Measurements from ENCODE around the gene FLOT1.
"Not testable (repeated sequence)": the region's sequence is repeated elsewhere in the genome, so short reads cannot be mapped to it uniquely, and the experiment has no call there.

Gene FLOT1

DNA sequence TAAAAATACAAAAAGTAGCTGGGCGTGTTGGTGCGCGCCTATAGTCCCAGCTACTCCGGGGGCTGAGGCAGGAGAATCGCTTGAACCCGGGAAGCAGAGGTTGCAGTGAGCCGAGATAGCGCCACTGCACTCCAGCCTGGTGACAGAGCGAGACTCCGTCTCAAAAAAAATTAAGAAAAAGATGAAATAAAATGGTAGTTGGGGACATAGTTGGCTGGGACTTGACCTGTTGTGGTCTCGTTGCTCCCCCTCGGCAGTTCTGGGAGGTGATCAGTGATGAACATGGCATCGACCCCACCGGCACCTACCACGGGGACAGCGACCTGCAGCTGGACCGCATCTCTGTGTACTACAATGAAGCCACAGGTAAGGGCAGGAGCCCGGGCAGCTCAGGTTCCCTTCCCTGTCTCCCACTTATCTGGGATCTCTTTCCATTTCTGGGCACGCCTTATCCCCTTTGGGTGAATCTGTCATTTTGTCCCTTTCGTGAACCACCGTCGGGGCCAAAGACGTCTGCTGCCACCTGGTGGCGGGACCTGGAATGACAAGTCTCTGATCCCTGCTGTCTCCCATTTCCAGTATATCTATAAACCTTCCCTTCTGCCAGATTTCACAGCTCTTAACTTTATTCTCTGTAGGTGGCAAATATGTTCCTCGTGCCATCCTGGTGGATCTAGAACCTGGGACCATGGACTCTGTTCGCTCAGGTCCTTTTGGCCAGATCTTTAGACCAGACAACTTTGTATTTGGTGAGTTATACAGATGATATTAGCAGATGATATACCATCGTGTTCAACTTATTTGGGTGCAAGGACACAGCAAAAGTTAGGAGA, 20.0 kb downstream of the FLOT1 start:
- Histone ChIP-seq H3K9ac (peak overlapping the region; percentile 99), H3K79me2 (ENCODE audit: insufficient read depth, low read depth) (peaks cover 50% of the 10 kb centered on the region), H2AFZ (ENCODE audit: low read depth) (no peak overlapping the region), H3K4me3 (IDR thresholded peaks at IDR 0.05; ENCODE audit: insufficient read depth, low read depth, low read length) (no peak overlapping the region), H3K36me3 (ENCODE audit: insufficient read depth) (peaks cover 23% of the 10 kb centered on the region; the same call in 1 of the 2 replicates), H3K27me3 (ENCODE audit: insufficient read depth, low read depth) (no peaks in the 10 kb centered on the region), H3K4me1 (ENCODE audit: low read depth, poor library complexity, severe bottlenecking) (peaks cover 51% of the 10 kb centered on the region), H3K4me2 (peak overlapping the region; percentile 81), H3K27ac (peak overlapping the region; percentile 73), H4K20me1 (ENCODE audit: insufficient read depth) (peaks cover 36% of the 10 kb centered on the region)
- TF ChIP-seq, protein P1, sequence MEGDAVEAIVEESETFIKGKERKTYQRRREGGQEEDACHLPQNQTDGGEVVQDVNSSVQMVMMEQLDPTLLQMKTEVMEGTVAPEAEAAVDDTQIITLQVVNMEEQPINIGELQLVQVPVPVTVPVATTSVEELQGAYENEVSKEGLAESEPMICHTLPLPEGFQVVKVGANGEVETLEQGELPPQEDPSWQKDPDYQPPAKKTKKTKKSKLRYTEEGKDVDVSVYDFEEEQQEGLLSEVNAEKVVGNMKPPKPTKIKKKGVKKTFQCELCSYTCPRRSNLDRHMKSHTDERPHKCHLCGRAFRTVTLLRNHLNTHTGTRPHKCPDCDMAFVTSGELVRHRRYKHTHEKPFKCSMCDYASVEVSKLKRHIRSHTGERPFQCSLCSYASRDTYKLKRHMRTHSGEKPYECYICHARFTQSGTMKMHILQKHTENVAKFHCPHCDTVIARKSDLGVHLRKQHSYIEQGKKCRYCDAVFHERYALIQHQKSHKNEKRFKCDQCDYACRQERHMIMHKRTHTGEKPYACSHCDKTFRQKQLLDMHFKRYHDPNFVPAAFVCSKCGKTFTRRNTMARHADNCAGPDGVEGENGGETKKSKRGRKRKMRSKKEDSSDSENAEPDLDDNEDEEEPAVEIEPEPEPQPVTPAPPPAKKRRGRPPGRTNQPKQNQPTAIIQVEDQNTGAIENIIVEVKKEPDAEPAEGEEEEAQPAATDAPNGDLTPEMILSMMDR (conservative IDR thresholded peaks at IDR 0.05; ENCODE audit: low read depth, low read length) = peak; percentile 98

DNA sequence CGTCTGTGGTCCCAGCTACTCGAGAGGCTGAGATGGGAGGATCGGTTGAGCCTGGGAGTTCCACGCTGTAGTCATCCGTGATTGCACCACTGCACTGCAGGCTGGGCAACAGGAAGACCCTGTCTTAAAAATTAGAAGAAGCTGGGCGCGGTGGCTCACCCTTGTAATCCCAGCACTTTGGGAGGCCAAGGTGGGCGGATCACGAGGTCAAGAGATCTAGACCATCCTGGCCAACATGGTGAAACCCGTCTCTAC, 20.5 kb downstream of the FLOT1 start:
- peak overlapping the region; percentile 99 for H3K9ac ChIP-seq
- not testable (repeated sequence) for H3K4me3 ChIP-seq (IDR thresholded peaks at IDR 0.05; ENCODE audit: insufficient read depth, low read depth, low read length); H2AFZ ChIP-seq (ENCODE audit: low read depth); H3K27me3 ChIP-seq (ENCODE audit: insufficient read depth, low read depth)
- H3K4me1 ChIP-seq (ENCODE audit: low read depth, poor library complexity, severe bottlenecking) = peaks cover 51% of the 10 kb centered on the region
- peaks cover 50% of the 10 kb centered on the region for H3K79me2 ChIP-seq (ENCODE audit: insufficient read depth, low read depth)
- H3K36me3 ChIP-seq (ENCODE audit: insufficient read depth) = peaks cover 23% of the 10 kb centered on the region; the same call in 1 of the 2 replicates
- peak overlapping the region; percentile 81 for H3K4me2 ChIP-seq
- peaks cover 36% of the 10 kb centered on the region for H4K20me1 ChIP-seq (ENCODE audit: insufficient read depth)
- H3K27ac ChIP-seq = peak overlapping the region; percentile 73

DNA sequence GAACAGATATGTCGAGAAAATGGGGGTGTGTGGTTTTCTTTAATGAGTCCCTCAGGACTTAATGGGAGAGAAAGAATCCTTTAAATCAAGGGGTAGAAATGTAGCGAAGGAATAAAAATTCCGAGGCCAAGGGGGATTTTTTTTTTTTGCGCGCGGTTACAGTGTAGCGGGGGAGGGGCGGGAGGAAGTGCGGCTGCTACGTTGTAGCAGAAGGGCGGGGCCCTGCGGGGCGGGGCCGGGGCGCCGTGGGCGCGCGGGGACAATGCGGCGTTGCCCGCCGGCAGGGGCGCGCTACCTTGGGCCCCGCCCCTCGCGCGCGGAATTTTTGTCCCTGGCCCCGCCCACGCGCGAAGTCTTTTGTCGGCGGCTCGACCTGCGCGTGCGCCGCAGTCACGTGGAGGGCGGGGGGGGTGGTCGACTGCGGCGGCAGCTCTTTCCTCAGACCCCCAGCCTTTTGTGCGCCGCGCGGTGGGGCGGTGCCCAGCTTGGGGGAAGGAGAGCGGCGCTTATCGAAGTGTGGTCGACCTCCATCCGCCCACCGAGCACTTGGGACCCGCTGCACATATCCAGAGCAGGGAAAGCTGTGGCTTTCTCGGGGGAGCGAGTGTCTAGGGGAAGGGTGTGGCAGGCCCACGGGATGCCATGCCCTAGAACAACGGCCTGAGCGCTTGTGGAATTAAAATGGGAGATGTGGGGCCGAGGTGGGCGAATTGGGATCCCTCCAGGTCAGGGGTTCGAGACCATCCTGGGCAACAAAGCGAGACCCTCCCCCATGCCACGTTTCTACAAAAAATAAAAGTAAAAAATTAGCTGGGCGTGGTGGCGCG, 21.1 kb downstream of the FLOT1 start:
- TF ChIP-seq, protein P1 (conservative IDR thresholded peaks at IDR 0.05; ENCODE audit: low read depth, low read length) = no peak; the same call in 1 of the 2 replicates
- H4K20me1 ChIP-seq (ENCODE audit: insufficient read depth) = peaks cover 36% of the 10 kb centered on the region

DNA sequence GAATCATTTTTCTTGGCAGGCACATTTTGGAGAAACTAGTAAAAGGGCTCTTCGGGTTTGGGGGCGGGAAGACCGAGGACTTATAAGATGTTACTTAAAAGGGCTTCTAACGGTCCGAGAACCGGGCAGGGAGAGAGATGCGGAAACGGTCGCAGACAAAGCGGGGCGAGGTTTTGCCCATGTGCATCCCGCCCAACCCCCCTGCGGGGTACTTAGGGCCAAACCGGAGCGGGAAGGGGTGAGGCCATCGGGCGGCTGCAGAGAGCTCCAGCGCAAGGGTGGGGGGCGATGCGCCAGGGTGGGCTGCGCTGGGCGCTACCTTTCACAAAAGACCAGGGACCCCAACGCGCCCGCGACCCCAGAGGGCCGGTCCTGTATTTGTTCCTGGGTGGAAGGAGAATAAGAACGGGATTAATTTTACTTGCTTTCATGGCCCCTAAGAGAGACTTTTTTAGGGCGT, 21.7 kb downstream of the FLOT1 start:
- H2AFZ ChIP-seq (ENCODE audit: low read depth) = no peak overlapping the region
- peaks cover 59% of the 10 kb centered on the region for H3K4me1 ChIP-seq (ENCODE audit: low read depth, poor library complexity, severe bottlenecking)

More for the DNA sequence above, 21.1 kb downstream of the FLOT1 start:
- peaks cover 23% of the 10 kb centered on the region; the same call in 1 of the 2 replicates for H3K36me3 ChIP-seq (ENCODE audit: insufficient read depth)
- no peaks in the 10 kb centered on the region for H3K27me3 ChIP-seq (ENCODE audit: insufficient read depth, low read depth)
- no peak overlapping the region for H2AFZ ChIP-seq (ENCODE audit: low read depth)
- no peak overlapping the region for H3K4me3 ChIP-seq (IDR thresholded peaks at IDR 0.05; ENCODE audit: insufficient read depth, low read depth, low read length)
- peak overlapping the region; percentile 96 for H3K27ac ChIP-seq
- peak overlapping the region; percentile 88 for H3K4me2 ChIP-seq
- H3K9ac ChIP-seq = peak overlapping the region; percentile 99
- peaks cover 52% of the 10 kb centered on the region for H3K4me1 ChIP-seq (ENCODE audit: low read depth, poor library complexity, severe bottlenecking)
- peaks cover 50% of the 10 kb centered on the region for H3K79me2 ChIP-seq (ENCODE audit: insufficient read depth, low read depth)

More for the DNA sequence above, 21.7 kb downstream of the FLOT1 start:
- Histone ChIP-seq H4K20me1 (ENCODE audit: insufficient read depth) (peaks cover 36% of the 10 kb centered on the region), H3K27ac (peak overlapping the region; percentile 96), H3K4me2 (peak overlapping the region; percentile 88), H3K4me3 (IDR thresholded peaks at IDR 0.05; ENCODE audit: insufficient read depth, low read depth, low read length) (no peak overlapping the region), H3K79me2 (ENCODE audit: insufficient read depth, low read depth) (peaks cover 56% of the 10 kb centered on the region), H3K36me3 (ENCODE audit: insufficient read depth) (peaks cover 23% of the 10 kb centered on the region; the same call in 1 of the 2 replicates), H3K27me3 (ENCODE audit: insufficient read depth, low read depth) (no peaks in the 10 kb centered on the region), H3K9ac (peak overlapping the region; percentile 99)
- TF ChIP-seq, protein P1 (conservative IDR thresholded peaks at IDR 0.05; ENCODE audit: low read depth, low read length) = no peak

Measured in KMS-11 (cell line).